GM19023 (cell line): Measurements from ENCODE around the gene FANK1.
"Not testable (repeated sequence)": the region's sequence is repeated elsewhere in the genome, so short reads cannot be mapped to it uniquely, and the experiment has no call there.

Experiments used
- ATAC-seq: cut with Tn5 transposase; IDR thresholded peaks from one replicate; pipeline ENCODE4 v1.9.1; 2021; ENCODE audit warnings: mild to moderate bottlenecking, moderate library complexity; ENCODE audit not compliant: unreplicated experiment

Gene FANK1

GRCh38 chr10:125886914-125887512 is 9.4 kb upstream of the FANK1 start:
- no peak for ATAC-seq

GRCh38 chr10:125889441-125889840 is 6.9 kb upstream of the FANK1 start:
- not testable (repeated sequence) for ATAC-seq

DNA sequence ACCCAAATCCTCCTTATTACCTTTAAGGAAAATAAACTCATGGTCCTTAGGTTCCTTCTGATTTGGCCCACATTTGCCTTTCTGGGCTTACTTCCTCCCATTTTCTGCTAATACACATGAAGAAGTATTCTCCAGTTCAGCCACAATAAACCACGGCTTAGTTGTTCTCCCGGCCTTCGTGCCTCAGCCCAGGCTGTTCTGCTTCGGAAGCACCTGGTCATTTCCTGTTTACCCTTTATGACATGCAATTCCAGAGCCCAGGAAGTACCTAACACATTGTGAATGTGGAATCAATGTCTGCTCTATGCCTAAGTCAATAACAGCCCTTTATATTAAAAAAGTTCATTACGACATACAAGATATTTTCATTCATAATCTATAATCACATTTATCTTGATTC is 4.0 kb upstream of the FANK1 start:
- ATAC-seq = not testable (repeated sequence)

DNA sequence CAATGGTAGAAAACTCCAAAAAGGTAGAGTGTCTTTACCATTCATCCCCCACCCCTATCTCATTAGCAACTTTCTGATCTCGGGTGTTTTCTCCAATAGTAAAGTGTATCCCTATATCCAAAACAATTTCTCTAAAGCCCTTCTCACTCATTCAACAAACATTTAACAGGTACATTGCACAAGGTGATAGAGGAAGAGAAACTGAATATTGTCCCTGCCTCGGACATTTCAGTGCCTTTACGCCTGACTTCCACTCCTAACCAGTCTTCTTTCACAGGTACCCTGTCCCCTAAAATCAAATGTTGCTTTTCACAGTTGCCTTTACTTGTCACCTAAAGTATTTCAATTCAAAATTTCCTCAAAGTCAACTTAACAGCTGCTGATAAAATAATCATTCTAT is 2.2 kb upstream of the FANK1 start:
- ATAC-seq = not testable (repeated sequence)

- ATAC-seq = peak; percentile 57
Observed at GRCh38 chr10:125895130-125896087, 955 bp upstream of the FANK1 start.

GRCh38 chr10:125897317-125897716 is 953 bp downstream of the FANK1 start:
- ATAC-seq = not testable (repeated sequence)

DNA sequence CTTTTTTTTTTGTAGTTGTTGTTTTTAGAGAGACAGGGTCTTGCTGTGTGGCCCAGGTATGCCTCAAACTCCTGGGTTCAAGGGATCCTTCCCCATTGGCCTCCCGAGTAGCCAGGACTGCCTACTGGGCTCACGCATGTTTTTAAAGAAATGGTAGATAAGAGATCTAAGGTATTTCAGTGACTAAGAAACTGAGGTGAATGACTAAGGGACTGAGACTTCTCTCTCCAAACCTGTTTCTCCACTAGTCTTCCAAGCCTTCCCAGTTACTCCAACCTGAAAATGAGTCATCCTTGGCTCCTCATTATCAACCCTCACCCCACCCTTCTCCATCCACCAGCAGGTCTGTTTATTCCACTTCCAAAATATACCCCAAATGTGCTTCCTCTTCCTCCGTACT is 4.6 kb downstream of the FANK1 start:
- not testable (repeated sequence) for ATAC-seq

DNA sequence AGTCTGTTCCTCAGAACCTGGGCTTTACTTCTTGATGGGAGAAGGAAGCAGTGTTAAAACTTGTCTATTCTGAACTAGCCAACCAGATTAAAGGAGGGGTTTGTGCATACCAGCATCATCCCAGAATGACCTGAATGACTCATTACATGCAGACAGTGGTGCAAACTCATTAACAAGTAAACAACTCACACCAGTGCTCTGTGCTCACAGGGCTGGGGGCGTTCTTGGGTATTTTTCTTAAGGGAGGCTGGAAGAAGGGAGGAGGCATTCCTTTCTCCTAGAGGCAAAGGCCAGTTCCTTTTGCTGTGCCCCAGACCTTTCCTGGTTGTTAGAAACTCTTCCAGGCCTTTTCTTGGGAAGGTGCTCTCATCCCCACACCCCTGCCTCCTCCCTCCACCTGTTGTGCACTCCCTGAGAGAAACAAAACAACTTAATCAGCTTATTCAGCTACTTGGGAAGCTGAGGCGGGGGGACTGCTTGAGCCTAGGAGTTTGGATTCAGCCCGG is 6.8 kb downstream of the FANK1 start:
- not testable (repeated sequence) for ATAC-seq

DNA sequence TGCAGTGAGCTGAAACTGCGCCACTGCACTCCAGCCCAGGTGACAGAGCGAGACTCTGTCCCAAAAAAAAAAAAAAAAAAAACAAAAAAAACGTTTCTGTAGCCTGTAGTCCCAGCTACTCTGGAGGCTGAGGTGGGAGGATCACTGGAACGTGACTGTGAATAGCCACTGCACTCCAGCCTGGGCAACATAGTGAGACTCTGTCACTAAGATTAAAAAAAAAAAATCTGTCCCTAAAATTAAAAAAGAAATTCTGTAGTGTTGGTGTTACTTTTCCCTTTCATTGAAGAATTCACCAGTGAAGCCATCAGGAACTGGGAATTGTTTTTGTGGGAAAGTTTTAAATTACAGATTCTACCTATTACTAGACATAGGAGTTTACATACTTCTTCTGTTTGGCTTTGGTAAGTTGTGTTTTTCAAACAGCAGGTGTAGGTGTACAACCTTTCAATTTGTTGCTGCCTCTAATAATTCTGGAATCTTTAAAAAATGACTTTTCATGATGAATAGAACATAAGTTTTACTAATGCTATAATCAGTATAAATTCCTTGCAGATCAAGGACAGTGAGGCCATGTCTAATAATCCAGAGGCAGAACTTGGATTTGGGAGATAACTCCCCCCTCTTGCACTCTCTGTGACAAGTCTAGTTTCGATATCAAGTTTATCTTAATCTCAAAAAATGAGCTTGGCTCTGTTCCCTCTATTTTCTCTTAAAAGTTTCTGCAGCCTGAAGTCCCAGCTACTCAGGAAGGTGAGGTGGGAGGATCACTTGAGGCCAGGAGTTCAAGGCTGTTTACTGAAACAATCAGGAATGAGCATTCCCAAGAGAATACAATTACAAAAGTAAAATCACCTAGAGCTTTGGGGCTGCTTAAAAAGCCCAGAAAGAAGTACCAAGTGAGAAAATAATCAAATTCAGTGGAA is 9.0 kb downstream of the FANK1 start:
- ATAC-seq = not testable (repeated sequence)

DNA sequence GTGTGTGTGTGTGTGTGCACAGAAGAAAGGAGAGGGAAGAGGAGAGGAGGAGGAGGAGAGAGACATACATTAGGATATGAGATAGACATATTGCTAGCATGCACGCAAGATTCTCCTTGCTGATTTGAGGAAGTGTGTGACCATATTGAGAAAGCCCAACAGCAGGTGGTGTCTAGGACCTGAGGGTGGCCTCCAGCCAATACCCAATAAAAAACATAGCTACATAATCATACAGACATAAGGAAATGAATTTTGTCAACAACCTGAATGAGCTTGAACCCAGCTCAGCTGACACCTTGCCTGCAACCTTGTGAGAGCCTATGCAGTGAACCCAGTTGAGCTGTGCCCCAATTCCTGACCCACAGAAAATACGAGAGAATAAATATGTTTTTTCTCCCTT is 11.2 kb downstream of the FANK1 start:
- not testable (repeated sequence) for ATAC-seq

DNA sequence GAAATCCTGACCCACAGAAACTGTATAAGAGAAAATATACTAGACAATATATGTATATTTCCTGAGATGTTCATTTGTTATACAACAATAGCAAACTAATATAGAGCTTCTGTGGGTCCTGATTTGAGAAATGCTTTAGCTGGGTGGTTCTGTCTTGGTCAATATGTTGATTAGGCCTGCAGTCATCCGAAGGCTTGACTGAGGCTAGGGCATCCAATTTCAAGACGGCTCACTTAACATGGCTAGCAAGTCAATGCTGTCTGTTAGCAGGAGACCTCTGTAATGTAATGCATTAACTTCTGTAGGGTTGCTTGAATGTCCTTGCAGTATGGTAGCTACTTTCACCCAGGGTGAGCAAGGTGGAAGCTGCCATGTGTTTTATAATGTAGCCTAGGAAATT is 12.4 kb downstream of the FANK1 start:
- ATAC-seq = not testable (repeated sequence)

GRCh38 chr10:125909491-125909890 is 13.1 kb downstream of the FANK1 start:
- ATAC-seq = not testable (repeated sequence)

- ATAC-seq = no peak
Observed at GRCh38 chr10:125911145-125911544, 14.8 kb downstream of the FANK1 start.

- ATAC-seq = no peak
Observed at GRCh38 chr10:125911990-125912389, 15.6 kb downstream of the FANK1 start.

- ATAC-seq = not testable (repeated sequence)
Observed at GRCh38 chr10:125913277-125913676, 16.9 kb downstream of the FANK1 start.

- no peak for ATAC-seq
Observed at GRCh38 chr10:125916977-125917376, 20.6 kb downstream of the FANK1 start.

DNA sequence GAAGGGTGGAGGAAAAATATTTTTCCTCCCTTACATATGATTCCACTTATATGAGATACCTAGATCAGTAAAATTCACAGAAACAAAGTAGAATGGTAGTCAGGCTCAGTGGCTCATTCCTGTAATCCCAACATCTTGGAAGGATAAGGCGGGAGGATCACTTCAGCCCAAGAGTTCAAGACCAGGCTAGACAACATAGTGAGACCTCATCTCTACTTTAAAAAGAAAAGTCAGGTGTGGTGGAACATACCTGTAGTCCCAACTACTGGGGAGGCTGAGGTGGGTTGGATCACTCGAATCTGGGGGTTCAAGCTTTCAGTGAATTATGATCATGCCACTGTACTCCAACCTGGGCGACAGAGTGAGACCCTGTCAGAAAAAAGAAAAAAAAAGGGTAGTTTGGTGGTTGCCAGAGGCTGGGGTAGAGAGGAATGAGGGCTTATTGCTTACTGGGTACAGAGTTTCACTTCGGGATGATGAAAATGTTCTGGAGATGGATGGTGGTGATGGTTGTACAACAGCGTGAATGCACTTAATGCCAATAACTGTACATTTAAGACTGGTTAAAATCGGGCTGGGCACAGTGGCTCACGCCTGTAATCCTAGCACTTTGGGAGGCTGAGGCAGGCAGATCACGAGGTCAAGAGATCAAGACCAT is 21.5 kb downstream of the FANK1 start:
- ATAC-seq = not testable (repeated sequence)

DNA sequence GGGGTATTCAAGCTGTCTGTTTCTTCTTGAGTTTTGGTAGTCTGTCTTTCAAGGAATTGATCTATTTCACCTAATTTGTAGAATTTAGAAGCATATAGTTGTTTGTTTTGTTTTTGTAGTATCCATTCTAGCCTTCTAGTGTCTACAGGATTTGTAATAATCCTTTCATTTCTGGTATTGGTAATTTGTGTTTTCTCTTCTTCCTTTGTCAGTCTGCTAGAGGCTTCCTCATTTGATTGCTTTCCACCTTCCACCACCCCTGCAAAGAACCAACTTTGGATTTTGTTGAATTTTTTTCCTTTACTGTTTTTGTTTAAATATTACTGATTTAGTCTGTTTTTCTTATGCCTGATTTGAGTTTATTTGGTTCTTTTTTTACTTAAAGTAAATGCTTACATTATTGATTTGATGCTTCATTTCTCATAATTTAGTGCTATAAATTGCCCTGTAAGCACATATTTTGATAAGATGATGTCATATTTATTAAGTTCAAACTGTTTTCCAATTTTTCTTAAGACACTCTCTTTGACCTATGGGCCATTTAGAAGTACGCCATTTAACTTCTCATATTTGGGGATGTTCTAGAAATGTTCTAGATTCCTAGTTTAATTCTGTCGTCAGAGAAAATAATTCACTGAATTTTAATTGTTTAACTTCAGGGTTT is 25.4 kb downstream of the FANK1 start:
- not testable (repeated sequence) for ATAC-seq

- no peak for ATAC-seq
Observed at GRCh38 chr10:125925262-125925834, 29.0 kb downstream of the FANK1 start.
